CD4-positive, CD25-positive, alpha-beta regulatory T cell (primary cell): ENCODE results near the gene SOWAHC. TPM values are rescaled to one million over a fixed set of nuclear protein-coding genes. Genes with fewer than 3 reads are reported as not detected.
A peak's percentile ranks its signal among the peaks of the same experiment; 100 is the strongest.

Experiments
- ATAC-seq, 2 donors: fragments of 150-1000 bp; cut with Tn5 transposase; one replicate each; pipeline ENCODE4 v1.10.0; 2021; ENCODE audit warnings: low read depth in 2 of 2, moderate number of reproducible peaks in 2 of 2, moderate library complexity in 1 of 2
- DNase-seq, 3 donors: peaks; one replicate each; pipeline versions ENCODE4 v3.0.0 to v3.0.0-alpha.2; 2012 to 2022; ENCODE audit warnings: mixed read lengths in 1 of 3
- H3K27ac ChIP-seq: one replicate; pipeline ENCODE4 v1.7.0; 2013; ENCODE audit warnings: mild to moderate bottlenecking, low read length; ENCODE audit not compliant: insufficient read depth, poor library complexity, severe bottlenecking
- H3K27me3 ChIP-seq: one replicate; pipeline ENCODE4 v1.7.0; 2013; ENCODE audit warnings: low read length; ENCODE audit not compliant: control insufficient read depth, insufficient read depth
- H3K36me3 ChIP-seq: one replicate; pipeline ENCODE4 v1.7.0; 2013; ENCODE audit warnings: mild to moderate bottlenecking, low read length, moderate library complexity; ENCODE audit not compliant: control insufficient read depth, insufficient read depth
- H3K4me1 ChIP-seq: 2 replicates; pipeline ENCODE4 v1.7.0; 2013; ENCODE audit warnings: mild to moderate bottlenecking, low read length; ENCODE audit not compliant: insufficient read depth, control insufficient read depth, poor library complexity, severe bottlenecking
- H3K4me3 ChIP-seq: one replicate; pipeline ENCODE4 v1.7.0; 2013; ENCODE audit warnings: low read depth, mild to moderate bottlenecking, low read length, moderate library complexity
- H3K9me3 ChIP-seq, 2 experiments: 1 replicate in 1 of 2; 2 replicates in 1 of 2; pipeline ENCODE4 v1.7.0; 2013; ENCODE audit warnings: low read length in 2 of 2, mild to moderate bottlenecking in 1 of 2, moderate library complexity in 1 of 2; ENCODE audit not compliant: control insufficient read depth in 2 of 2
- H3K27ac Mint-ChIP-seq, 3 donors: one replicate each; pipeline ENCODE4 v1.8.0; 2020 to 2022; ENCODE audit warnings: mild to moderate bottlenecking in 3 of 3, mixed read lengths in 3 of 3, moderate library complexity in 2 of 3
- H3K27me3 Mint-ChIP-seq: one replicate; pipeline ENCODE4 v1.8.0; 2022; ENCODE audit warnings: mild to moderate bottlenecking, mixed read lengths
- H3K36me3 Mint-ChIP-seq: one replicate; pipeline ENCODE4 v1.8.0; 2020; ENCODE audit warnings: mixed read lengths
- H3K4me1 Mint-ChIP-seq, 4 donors: one replicate each; pipeline ENCODE4 v1.8.0; 2020 to 2022; ENCODE audit warnings: mixed read lengths in 4 of 4, mild to moderate bottlenecking in 1 of 4
- H3K4me3 Mint-ChIP-seq, 4 donors: one replicate each; pipeline ENCODE4 v1.8.0; 2020 to 2022; ENCODE audit warnings: mild to moderate bottlenecking in 4 of 4, mixed read lengths in 4 of 4, moderate library complexity in 3 of 4
- H3K9me3 Mint-ChIP-seq, 7 donors: one replicate each; pipeline ENCODE4 v1.8.0; 2020 to 2022; ENCODE audit warnings: mixed read lengths in 7 of 7, mild to moderate bottlenecking in 3 of 7, moderate library complexity in 2 of 7
- polyA plus RNA-seq, 4 donors: library from polyadenylated mRNA; unstranded; fragments of 300-500 nt; fragmentation: Illumina TruSeq; gene quantifications; one replicate each; pipeline ENCODE4 v1.2.3, GENCODE V29; 2021
- total RNA-seq: library from RNA; stranded (reverse); gene quantifications from one replicate; pipeline ENCODE4 v1.2.3, GENCODE V29; 2022

Gene SOWAHC
- total and polyA plus RNA-seq, 5 donors from 2014 or later: 0.86 to 4.8 (median 1.5) TPM

GRCh38 chr2:109654326-109655050 is 40.3 kb downstream of the SOWAHC start:
- ATAC-seq: no peak
- Histone ChIP-seq H3K27me3 (peaks cover 2% of the 10 kb centered on the region), H3K27ac (no peak overlapping the region), H3K4me3 (no peak overlapping the region), H3K4me1 (no peaks in the 10 kb centered on the region), H3K36me3 (no peaks in the 10 kb centered on the region), H3K9me3 (no peaks in the 10 kb centered on the region)
- H3K4me3 Mint-ChIP-seq: no peak overlapping the region
- peaks cover 20% of the 10 kb centered on the region for H3K27me3 Mint-ChIP-seq
- no peaks in the 10 kb centered on the region for H3K36me3 Mint-ChIP-seq
- DNase-seq: no peak
- no peak overlapping the region for H3K27ac Mint-ChIP-seq
- peaks cover 0 to 2% (median 0%) of the 10 kb centered on the region in 7 donors for H3K9me3 Mint-ChIP-seq
- no peaks in the 10 kb centered on the region for H3K4me1 Mint-ChIP-seq

- no peaks in the 10 kb centered on the region for H3K36me3 Mint-ChIP-seq
- no peak overlapping the region for H3K27ac ChIP-seq
- no peak for ATAC-seq
Observed at GRCh38 chr2:109655287-109655686, 41.1 kb downstream of the SOWAHC start.

GRCh38 chr2:109659396-109660045 is 45.4 kb downstream of the SOWAHC start:
- Mint-ChIP-seq H3K4me3 (no peak overlapping the region), H3K27ac (no peak overlapping the region), H3K9me3 (peaks cover 0 to 2% (median 0%) of the 10 kb centered on the region in 7 donors), H3K27me3 (peaks cover 34% of the 10 kb centered on the region), H3K36me3 (no peaks in the 10 kb centered on the region), H3K4me1 (no peaks in the 10 kb centered on the region)
- Histone ChIP-seq H3K27me3 (peaks cover 9% of the 10 kb centered on the region), H3K9me3 (no peaks in the 10 kb centered on the region), H3K36me3 (no peaks in the 10 kb centered on the region), H3K27ac (no peak overlapping the region), H3K4me1 (no peaks in the 10 kb centered on the region), H3K4me3 (no peak overlapping the region)
- ATAC-seq (no peak), DNase-seq (no peak)

More at GRCh38 chr2:109655287-109655686, 41.1 kb downstream of the SOWAHC start:
- H3K27ac Mint-ChIP-seq: no peak overlapping the region
- H3K36me3 ChIP-seq: no peaks in the 10 kb centered on the region
- peaks cover 2% of the 10 kb centered on the region for H3K27me3 ChIP-seq
- no peak for DNase-seq
- H3K4me1 ChIP-seq: no peaks in the 10 kb centered on the region
- peaks cover 0 to 2% (median 0%) of the 10 kb centered on the region in 7 donors for H3K9me3 Mint-ChIP-seq
- H3K9me3 ChIP-seq: no peaks in the 10 kb centered on the region
- no peaks in the 10 kb centered on the region for H3K4me1 Mint-ChIP-seq
- H3K4me3 ChIP-seq: no peak overlapping the region
- peaks cover 20% of the 10 kb centered on the region for H3K27me3 Mint-ChIP-seq
- no peak overlapping the region for H3K4me3 Mint-ChIP-seq

DNA sequence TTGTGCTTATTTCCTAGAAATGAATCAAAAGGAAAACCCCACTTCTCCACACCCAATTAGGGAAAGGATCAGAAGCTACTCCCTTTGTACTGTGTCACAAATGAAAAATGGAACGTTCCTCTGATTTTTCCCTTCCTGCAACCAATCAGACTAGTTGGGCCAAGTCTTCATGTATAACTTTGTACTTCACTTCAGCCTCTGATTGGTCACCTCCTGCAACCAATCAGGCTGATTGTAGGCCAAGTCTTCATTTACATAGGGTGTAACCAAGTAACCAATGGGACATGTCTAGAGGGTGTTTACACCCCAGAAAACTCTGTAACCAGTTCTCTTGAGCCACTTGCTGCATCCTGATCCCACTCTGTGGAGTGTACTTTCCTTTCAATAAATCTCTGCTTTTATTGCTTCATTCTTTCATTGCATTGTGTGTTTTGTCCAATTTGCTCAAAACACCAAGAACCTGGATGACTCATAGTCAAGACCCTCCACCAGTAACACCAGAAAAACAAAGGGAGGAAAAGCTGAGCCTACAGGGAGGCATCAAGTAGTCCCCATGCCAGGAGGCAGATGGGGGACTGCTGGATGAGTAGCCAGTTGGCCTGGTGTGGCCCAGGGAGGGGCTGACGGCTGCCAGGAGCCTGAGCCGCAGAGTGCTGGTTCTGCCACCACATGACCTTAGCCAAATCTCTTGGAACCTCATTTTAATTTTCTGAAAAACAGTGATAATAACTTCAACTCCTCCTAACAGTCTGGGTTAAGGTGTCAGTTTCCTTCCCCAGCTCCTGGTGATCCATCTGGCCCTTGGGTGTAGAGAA is 46.1 kb downstream of the SOWAHC start:
- H3K27me3 Mint-ChIP-seq: peaks cover 34% of the 10 kb centered on the region
- H3K27ac ChIP-seq: no peak overlapping the region
- DNase-seq (no peak), ATAC-seq (no peak)
- no peaks in the 10 kb centered on the region for H3K9me3 ChIP-seq
- peak overlapping the region in 1 of 3 donors; percentile 12 for H3K27ac Mint-ChIP-seq
- no peaks in the 10 kb centered on the region for H3K4me1 Mint-ChIP-seq
- H3K9me3 Mint-ChIP-seq: peaks cover 0 to 2% (median 0%) of the 10 kb centered on the region in 7 donors
- peaks cover 9% of the 10 kb centered on the region for H3K27me3 ChIP-seq
- H3K4me1 ChIP-seq: no peaks in the 10 kb centered on the region
- no peaks in the 10 kb centered on the region for H3K36me3 ChIP-seq
- H3K4me3 ChIP-seq: no peak overlapping the region
- no peak overlapping the region for H3K4me3 Mint-ChIP-seq
- no peaks in the 10 kb centered on the region for H3K36me3 Mint-ChIP-seq

- H3K27me3 Mint-ChIP-seq: peaks cover 26% of the 10 kb centered on the region
Observed at GRCh38 chr2:109662889-109663288, 48.7 kb downstream of the SOWAHC start.

DNA sequence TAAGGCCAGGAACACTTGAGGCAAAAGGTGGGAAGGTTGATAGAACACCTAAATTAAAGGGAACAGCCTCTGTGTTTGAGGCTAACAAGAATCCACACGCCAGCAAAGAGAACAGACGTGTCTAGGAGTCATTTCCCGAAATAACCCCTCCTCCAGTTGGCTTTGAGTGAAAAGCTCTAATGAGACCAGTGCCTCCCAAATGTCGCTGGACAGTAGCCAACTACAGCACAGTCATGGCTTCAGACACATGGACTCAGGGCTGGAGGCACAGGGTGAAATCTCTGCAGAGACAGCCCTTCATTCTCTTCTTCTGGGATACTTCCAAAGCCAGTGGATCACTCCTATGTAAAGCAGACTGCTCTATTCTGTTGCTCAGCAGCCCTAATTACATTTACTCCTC is 49.6 kb downstream of the SOWAHC start:
- Mint-ChIP-seq H3K4me1 (no peaks in the 10 kb centered on the region), H3K27me3 (peaks cover 26% of the 10 kb centered on the region), H3K9me3 (peaks cover 0 to 2% (median 0%) of the 10 kb centered on the region in 7 donors), H3K4me3 (no peak overlapping the region), H3K27ac (no peak overlapping the region), H3K36me3 (no peaks in the 10 kb centered on the region)
- ATAC-seq (no peak), DNase-seq (no peak)
- Histone ChIP-seq H3K27ac (no peak overlapping the region), H3K4me3 (no peak overlapping the region), H3K4me1 (no peaks in the 10 kb centered on the region), H3K9me3 (no peaks in the 10 kb centered on the region), H3K27me3 (peaks cover 7% of the 10 kb centered on the region), H3K36me3 (no peaks in the 10 kb centered on the region)

More at GRCh38 chr2:109662889-109663288, 48.7 kb downstream of the SOWAHC start:
- Mint-ChIP-seq H3K4me3 (no peak overlapping the region), H3K4me1 (no peaks in the 10 kb centered on the region), H3K36me3 (no peaks in the 10 kb centered on the region), H3K27ac (peak overlapping the region in 1 of 3 donors; percentile 7), H3K9me3 (peaks cover 0 to 2% (median 0%) of the 10 kb centered on the region in 7 donors)
- ATAC-seq: no peak
- no peaks in the 10 kb centered on the region for H3K9me3 ChIP-seq
- H3K27ac ChIP-seq: no peak overlapping the region
- H3K36me3 ChIP-seq: no peaks in the 10 kb centered on the region
- no peak overlapping the region for H3K4me3 ChIP-seq
- no peak for DNase-seq
- peaks cover 7% of the 10 kb centered on the region for H3K27me3 ChIP-seq
- H3K4me1 ChIP-seq: no peaks in the 10 kb centered on the region

DNA sequence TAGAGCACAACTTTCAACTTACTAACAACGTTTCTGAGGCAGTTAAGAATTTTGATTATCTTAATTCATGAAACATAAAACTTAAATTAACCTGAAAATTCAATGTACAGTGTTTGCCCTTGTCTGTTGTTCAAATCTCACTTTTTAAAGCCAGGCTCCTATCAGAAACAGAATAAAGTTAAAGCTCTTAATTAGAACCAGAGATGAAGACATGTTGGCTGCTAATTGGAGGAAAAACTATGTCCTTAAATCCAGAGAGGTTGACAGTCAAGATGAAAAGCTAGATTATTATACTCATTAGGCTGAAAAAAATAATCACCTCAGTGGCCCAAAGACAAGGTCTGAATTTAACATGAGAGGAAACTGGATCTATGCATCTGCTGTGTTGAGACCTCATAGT is 52.3 kb downstream of the SOWAHC start:
- Mint-ChIP-seq H3K9me3 (peaks cover 0 to 2% (median 0%) of the 10 kb centered on the region in 7 donors), H3K4me3 (no peak overlapping the region), H3K36me3 (no peaks in the 10 kb centered on the region), H3K27me3 (peaks cover 27% of the 10 kb centered on the region), H3K27ac (no peak overlapping the region), H3K4me1 (no peaks in the 10 kb centered on the region)
- ATAC-seq (no peak), DNase-seq (no peak)
- Histone ChIP-seq H3K27ac (no peak overlapping the region), H3K27me3 (peaks cover 7% of the 10 kb centered on the region), H3K9me3 (no peaks in the 10 kb centered on the region), H3K36me3 (no peaks in the 10 kb centered on the region), H3K4me3 (no peak overlapping the region), H3K4me1 (no peaks in the 10 kb centered on the region)
